ENCODE data around the gene KMT2D.

Gene KMT2D

GRCh38 chr12:49031573-49032161 is 28.9 kb downstream of the KMT2D start:
- TF ChIP-seq, protein P1, sequence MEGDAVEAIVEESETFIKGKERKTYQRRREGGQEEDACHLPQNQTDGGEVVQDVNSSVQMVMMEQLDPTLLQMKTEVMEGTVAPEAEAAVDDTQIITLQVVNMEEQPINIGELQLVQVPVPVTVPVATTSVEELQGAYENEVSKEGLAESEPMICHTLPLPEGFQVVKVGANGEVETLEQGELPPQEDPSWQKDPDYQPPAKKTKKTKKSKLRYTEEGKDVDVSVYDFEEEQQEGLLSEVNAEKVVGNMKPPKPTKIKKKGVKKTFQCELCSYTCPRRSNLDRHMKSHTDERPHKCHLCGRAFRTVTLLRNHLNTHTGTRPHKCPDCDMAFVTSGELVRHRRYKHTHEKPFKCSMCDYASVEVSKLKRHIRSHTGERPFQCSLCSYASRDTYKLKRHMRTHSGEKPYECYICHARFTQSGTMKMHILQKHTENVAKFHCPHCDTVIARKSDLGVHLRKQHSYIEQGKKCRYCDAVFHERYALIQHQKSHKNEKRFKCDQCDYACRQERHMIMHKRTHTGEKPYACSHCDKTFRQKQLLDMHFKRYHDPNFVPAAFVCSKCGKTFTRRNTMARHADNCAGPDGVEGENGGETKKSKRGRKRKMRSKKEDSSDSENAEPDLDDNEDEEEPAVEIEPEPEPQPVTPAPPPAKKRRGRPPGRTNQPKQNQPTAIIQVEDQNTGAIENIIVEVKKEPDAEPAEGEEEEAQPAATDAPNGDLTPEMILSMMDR (conservative IDR thresholded peaks at IDR 0.05; ENCODE audit: control insufficient read depth, insufficient read depth, low read depth, low read length): no peak
- DNase-seq (ENCODE audit: low read depth): no peak
- no peak overlapping the region for H3K4me3 ChIP-seq (ENCODE audit: control insufficient read depth, low read depth, low read length)

GRCh38 chr12:49030714-49031572 is 29.7 kb downstream of the KMT2D start:
- TF ChIP-seq, protein P1 (conservative IDR thresholded peaks at IDR 0.05; ENCODE audit: control insufficient read depth, insufficient read depth, low read depth, low read length): no peak
- no peak for DNase-seq (ENCODE audit: low read depth)
- no peak overlapping the region for H3K4me3 ChIP-seq (ENCODE audit: control insufficient read depth, low read depth, low read length)

- no peak overlapping the region for H3K4me3 ChIP-seq (ENCODE audit: control insufficient read depth, low read depth, low read length)
- TF ChIP-seq, protein P1 (conservative IDR thresholded peaks at IDR 0.05; ENCODE audit: control insufficient read depth, insufficient read depth, low read depth, low read length): no peak
- no peak for DNase-seq (ENCODE audit: low read depth)
These were observed 30.5 kb downstream of the KMT2D start for GRCh38 chr12:49030119-49030518.

DNA sequence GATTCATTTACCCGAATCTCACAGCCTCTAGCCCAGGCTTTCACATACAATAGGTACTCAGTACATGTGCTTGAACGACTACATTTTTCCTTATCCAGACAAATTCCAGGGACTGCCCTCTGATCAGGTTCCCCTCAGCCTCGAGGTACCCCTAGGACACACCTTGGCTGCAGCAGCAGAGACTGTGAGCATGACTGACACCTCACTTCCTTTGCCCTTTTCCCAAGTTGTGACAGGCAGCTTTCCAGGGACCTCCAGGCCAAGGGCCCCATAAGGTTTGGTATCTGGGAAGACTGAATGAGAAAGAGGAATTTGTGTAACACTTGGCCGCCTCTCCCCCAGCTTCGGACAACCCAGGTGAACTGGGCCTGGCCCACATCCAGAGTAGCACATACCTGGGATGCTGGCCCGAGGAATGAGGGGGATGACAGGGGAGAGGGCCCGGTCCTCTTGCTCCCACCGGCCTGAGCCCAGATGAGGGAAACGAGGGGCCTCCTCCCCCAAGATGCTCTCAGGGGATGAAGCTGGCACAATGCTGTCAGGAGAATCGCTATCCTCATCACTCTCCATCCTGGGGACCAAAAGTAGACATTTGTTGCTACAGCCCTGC is 31.8 kb downstream of the KMT2D start:
- no peak overlapping the region for H3K4me3 ChIP-seq (ENCODE audit: control insufficient read depth, low read depth, low read length)
- TF ChIP-seq, protein P1 (conservative IDR thresholded peaks at IDR 0.05; ENCODE audit: control insufficient read depth, insufficient read depth, low read depth, low read length): no peak
- no peak for DNase-seq (ENCODE audit: low read depth)

DNA sequence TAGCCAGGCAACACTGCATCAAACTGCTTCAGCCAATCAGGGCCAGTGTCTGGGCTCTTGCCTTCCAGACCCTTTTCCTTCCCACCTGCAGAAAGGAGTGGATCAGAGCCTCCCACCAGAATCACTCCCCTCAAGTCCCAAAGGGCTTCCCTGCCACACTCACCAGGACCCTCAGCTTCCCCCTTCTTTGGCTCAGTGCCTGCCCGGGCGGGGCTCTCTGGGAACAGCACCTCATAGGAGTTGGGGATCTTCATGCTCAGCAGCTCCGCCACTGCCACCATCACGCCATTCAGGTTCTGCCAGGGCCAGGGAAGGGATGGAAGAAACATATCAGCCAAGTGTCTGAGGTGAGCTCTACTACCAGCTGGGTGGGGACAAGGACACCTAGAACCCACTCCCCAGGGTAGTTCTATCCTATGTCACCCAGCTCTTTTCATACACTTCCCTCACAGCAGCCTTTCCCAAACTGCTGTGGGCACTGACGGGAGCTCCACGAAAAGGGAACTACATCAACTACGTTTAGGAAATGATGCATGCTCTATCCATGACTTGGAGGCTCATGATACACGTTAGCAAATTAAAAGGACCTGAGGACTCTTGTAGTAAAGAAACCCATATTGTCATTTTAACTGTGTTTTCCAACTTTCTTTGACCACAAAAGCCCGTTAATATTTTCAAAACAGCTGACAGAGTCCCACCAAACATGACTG is 32.6 kb downstream of the KMT2D start:
- TF ChIP-seq, protein P1 (conservative IDR thresholded peaks at IDR 0.05; ENCODE audit: control insufficient read depth, insufficient read depth, low read depth, low read length): no peak
- DNase-seq (ENCODE audit: low read depth): no peak
- no peak overlapping the region for H3K4me3 ChIP-seq (ENCODE audit: control insufficient read depth, low read depth, low read length)

- TF ChIP-seq, protein P1 (conservative IDR thresholded peaks at IDR 0.05; ENCODE audit: control insufficient read depth, insufficient read depth, low read depth, low read length): no peak
- no peak for DNase-seq (ENCODE audit: low read depth)
- H3K4me3 ChIP-seq (ENCODE audit: control insufficient read depth, low read depth, low read length): no peak overlapping the region
These were observed 33.7 kb downstream of the KMT2D start for GRCh38 chr12:49026678-49027480.

Measured in fibroblast of mammary gland (primary cell).